Sigmoid colon (tissue), 7 donors: ENCODE results near the gene C6orf120. TPM values are rescaled to one million over a fixed set of nuclear protein-coding genes. Genes with fewer than 3 reads are reported as not detected.

ENCODE experiments used
- DNase-seq: peaks from one replicate; pipeline ENCODE4 v3.0.0-alpha.2; 2019
- H3K27ac ChIP-seq, 4 donors: fragments of 200-600 bp; sonication (generic); one replicate each; pipeline ENCODE4 v1.5.1; 2016 to 2019; ENCODE audit warnings: mild to moderate bottlenecking in 1 of 4
- H3K27me3 ChIP-seq, 3 donors: fragments of 200-600 bp; sonication (generic); one replicate each; pipeline ENCODE4 v1.5.1; 2019; ENCODE audit warnings: mild to moderate bottlenecking in 1 of 3
- H3K36me3 ChIP-seq, 4 donors: fragments of 200-600 bp; sonication (generic); one replicate each; pipeline ENCODE4 v1.5.1; 2016 to 2019
- H3K4me1 ChIP-seq, 4 donors: fragments of 200-600 bp; sonication (generic); one replicate each; pipeline ENCODE4 v1.5.1; 2017 to 2019
- H3K4me3 ChIP-seq, 4 donors: fragments of 200-600 bp; sonication (generic); one replicate each; pipeline ENCODE4 v1.5.1; 2017 to 2019; ENCODE audit warnings: mild to moderate bottlenecking in 2 of 4, moderate library complexity in 1 of 4
- H3K9me3 ChIP-seq, 4 donors: fragments of 200-600 bp in 3 of 4; sonication (generic) in 3 of 4; one replicate each; pipeline versions ENCODE4 v1.5.1 to v1.6.1; 2013 to 2019
- CTCF ChIP-seq, 4 experiments: fragments of 450-650 bp in 3 of 4; fragments of 200-600 bp in 1 of 4; IDR thresholded peaks; one replicate each; pipeline ENCODE4 v1.5.1; 2016 to 2019; ENCODE audit warnings: antibody characterized with exemption in 4 of 4, mild to moderate bottlenecking in 3 of 4, moderate library complexity in 2 of 4
- EP300 ChIP-seq, 4 donors: sonication (generic); formaldehyde crosslinking; IDR thresholded peaks; one replicate each; pipeline ENCODE4 v1.6.1; 2017; ENCODE audit warnings: antibody characterized with exemption in 4 of 4
- POLR2A ChIP-seq, 2 donors: fragments of 450-650 bp; IDR thresholded peaks; one replicate each; pipeline ENCODE4 v1.6.1; 2016; ENCODE audit warnings: antibody characterized with exemption in 2 of 2, mild to moderate bottlenecking in 2 of 2, moderate library complexity in 2 of 2
- POLR2AphosphoS5 ChIP-seq, 4 donors: sonication (generic); formaldehyde crosslinking; IDR thresholded peaks; one replicate each; pipeline ENCODE4 v1.6.1; 2017; ENCODE audit warnings: antibody characterized with exemption in 4 of 4
- WGBS, 2 donors: extraction: QIAGEN DNeasy Blood & Tissue Kit; methylation state at CpG; one replicate each; pipeline ENCODE4 v1.1.7; 2013; 5-methylcytosine and 5-hydroxymethylcytosine counted together
- intact Hi-C: fragments of 100-400 bp; cut with DNase I; formaldehyde crosslinking; loops from one replicate; pipeline ENCODE4 v1.15.1; 2023
- polyA plus RNA-seq, 3 donors: library from polyadenylated mRNA; stranded (reverse); fragments of 200-250 nt; gene quantifications; one replicate each; pipeline ENCODE4 v1.2.3, GENCODE V29; 2013
- total RNA-seq, 4 donors: library from RNA; depleted of rRNA; stranded (reverse); fragments of >200 nt; gene quantifications; one replicate each; pipeline ENCODE4 v1.1.0, GENCODE V29; 2016
- donor health status: healthy with polysubstance abuse.
- donor health status: Bipolar disorder and iron deficiency.
- donor health status: healthy.

The C6orf120 gene
- total and polyA plus RNA-seq, 7 donors, result 10.2 to 33.6 (median 22.7) TPM

- 84 to 87% methylated on average over 9 of the region's 9 CpGs for WGBS, 2 donors
- DNase-seq, result no peak
- no peaks in the 10 kb centered on the region for H3K4me1 ChIP-seq
- H3K9me3 ChIP-seq, result no peaks in the 10 kb centered on the region
- no peak overlapping the region for H3K4me3 ChIP-seq
- no peak overlapping the region for H3K27ac ChIP-seq
- no peaks in the 10 kb centered on the region for H3K27me3 ChIP-seq
- intact Hi-C loops, result no loop called here
- TF ChIP-seq POLR2A (IDR thresholded peaks at IDR 0.05) (no peak), POLR2AphosphoS5 (IDR thresholded peaks at IDR 0.05) (no peak), EP300 (IDR thresholded peaks at IDR 0.05) (no peak), CTCF (IDR thresholded peaks at IDR 0.05) (no peak)
- H3K36me3 ChIP-seq, result no peaks in the 10 kb centered on the region
Observed at GRCh38 chr6:169738204-169738975, 36.5 kb downstream of the C6orf120 start.

DNA sequence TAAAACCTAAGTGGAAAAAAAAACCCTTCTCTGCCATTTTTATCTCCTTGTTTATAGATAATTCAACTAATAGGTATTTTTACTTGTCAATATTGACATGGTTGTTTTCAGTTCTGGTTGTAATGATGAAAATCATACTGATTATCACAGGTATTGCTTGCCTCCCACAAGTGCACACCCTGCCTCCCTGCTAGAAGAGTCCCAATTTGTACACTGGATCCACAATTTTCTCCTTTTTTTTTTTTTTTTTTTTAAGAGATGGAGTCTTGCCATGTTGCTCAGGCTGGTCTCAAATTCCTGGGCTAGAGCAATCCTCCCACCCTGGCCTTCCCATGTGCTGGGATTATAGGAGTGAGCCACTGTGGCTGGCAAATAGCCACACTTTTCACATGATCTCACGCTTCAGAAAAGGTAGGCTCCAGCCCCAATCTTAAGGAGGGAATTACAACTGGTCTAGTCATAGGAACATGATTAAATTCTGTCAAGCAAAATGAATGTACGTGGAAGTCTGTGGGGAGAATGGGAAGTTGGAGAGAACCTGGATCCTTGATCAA, 37.1 kb downstream of the C6orf120 start:
- TF ChIP-seq EP300 (IDR thresholded peaks at IDR 0.05), result no peak
- no peak for TF ChIP-seq POLR2AphosphoS5 (IDR thresholded peaks at IDR 0.05)
- no peak for TF ChIP-seq POLR2A (IDR thresholded peaks at IDR 0.05)
- no peak for TF ChIP-seq CTCF (IDR thresholded peaks at IDR 0.05)
- Histone ChIP-seq H3K4me3 (no peak overlapping the region), H3K27me3 (no peaks in the 10 kb centered on the region), H3K36me3 (no peaks in the 10 kb centered on the region), H3K9me3 (no peaks in the 10 kb centered on the region), H3K27ac (no peak overlapping the region), H3K4me1 (no peaks in the 10 kb centered on the region)
- 92 to 97% methylated on average over 2 of the region's 2 CpGs for WGBS, 2 donors
- intact Hi-C loops, result no loop called here
- DNase-seq, result no peak

DNA sequence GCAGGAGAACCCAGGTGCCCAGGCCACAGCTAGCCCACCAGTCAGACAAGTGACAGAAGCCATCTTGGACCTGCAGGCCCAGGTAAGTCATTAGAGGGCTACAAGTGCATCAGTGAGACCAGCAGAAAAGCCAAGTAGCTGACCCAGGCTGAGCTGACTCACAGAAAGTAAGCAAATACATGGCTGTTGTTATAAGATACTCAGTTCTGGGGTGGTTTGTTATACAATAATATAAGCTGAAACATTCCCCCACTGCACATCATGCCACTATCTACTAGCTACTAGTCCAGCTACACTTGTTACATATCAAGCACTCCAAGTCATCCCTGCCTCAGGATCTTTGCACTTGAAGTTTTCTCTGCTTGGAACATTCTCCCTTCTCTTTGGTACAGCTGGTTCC, 39.4 kb downstream of the C6orf120 start:
- intact Hi-C loops, result no loop called here

GRCh38 chr6:169745405-169745804, 43.5 kb downstream of the C6orf120 start:
- H3K9me3 ChIP-seq, result no peaks in the 10 kb centered on the region
- intact Hi-C loops, result no loop called here
- no peaks in the 10 kb centered on the region for H3K27me3 ChIP-seq
- TF ChIP-seq POLR2AphosphoS5 (IDR thresholded peaks at IDR 0.05) (no peak), CTCF (IDR thresholded peaks at IDR 0.05) (no peak), EP300 (IDR thresholded peaks at IDR 0.05) (no peak), POLR2A (IDR thresholded peaks at IDR 0.05) (no peak)
- H3K27ac ChIP-seq, result no peak overlapping the region
- H3K4me3 ChIP-seq, result no peak overlapping the region
- no peak for DNase-seq
- 89 to 92% methylated on average over 3 of the region's 3 CpGs for WGBS, 2 donors
- H3K4me1 ChIP-seq, result peaks cover 0 to 8% (median 4%) of the 10 kb centered on the region in 4 donors
- no peaks in the 10 kb centered on the region for H3K36me3 ChIP-seq

More for the DNA sequence above, 39.4 kb downstream of the C6orf120 start:
- H3K4me1 ChIP-seq, result no peaks in the 10 kb centered on the region
- H3K9me3 ChIP-seq, result no peaks in the 10 kb centered on the region
- no peak overlapping the region for H3K4me3 ChIP-seq
- no peak overlapping the region for H3K27ac ChIP-seq
- DNase-seq, result no peak
- no peaks in the 10 kb centered on the region for H3K27me3 ChIP-seq
- no peaks in the 10 kb centered on the region for H3K36me3 ChIP-seq
- TF ChIP-seq POLR2A (IDR thresholded peaks at IDR 0.05) (no peak), CTCF (IDR thresholded peaks at IDR 0.05) (no peak), POLR2AphosphoS5 (IDR thresholded peaks at IDR 0.05) (no peak), EP300 (IDR thresholded peaks at IDR 0.05) (no peak)
